ENCODE measurements around the gene TPRG1L. TPM values are rescaled to one million over a fixed set of nuclear protein-coding genes. Genes with fewer than 3 reads are reported as not detected.

The TPRG1L gene
- total and polyA plus RNA-seq, 2 of the 4 experiments (the other 2 are of a cell fraction) = 25.3 to 39.5 TPM

DNA sequence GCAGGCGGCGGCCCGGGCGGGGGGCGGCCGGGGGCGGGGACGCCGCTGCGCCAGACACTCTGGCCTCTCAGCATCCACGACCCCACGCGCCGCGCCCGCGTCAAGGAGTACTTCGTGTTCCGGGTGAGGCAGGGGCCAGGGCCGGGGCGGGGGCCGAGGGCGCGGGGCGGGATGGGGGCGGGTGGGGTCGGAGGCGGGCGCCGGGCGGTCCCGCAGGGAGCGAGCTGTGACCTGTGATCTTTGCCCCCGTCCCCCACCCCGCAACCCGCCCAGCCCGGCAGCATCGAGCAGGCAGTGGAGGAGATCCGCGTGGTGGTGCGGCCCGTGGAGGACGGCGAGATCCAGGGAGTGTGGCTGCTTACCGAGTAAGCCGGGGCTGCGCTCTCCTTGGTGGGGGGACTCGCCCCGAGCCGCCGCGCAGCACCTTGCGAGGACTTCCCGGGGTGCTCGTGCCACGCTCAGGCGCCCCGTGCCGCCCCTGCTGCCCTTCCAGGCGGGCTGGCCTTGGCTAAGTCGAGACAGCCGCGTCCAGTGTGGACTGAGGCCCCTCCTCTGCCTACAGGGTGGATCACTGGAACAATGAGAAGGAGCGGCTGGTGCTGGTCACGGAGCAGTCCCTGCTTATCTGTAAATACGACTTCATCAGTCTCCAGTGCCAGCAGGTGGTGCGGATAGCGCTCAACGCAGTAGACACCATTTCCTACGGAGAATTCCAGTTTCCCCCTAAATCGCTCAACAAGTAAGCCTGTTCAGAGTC, 514 bp downstream of the TPRG1L start:
- H2AK9ac ChIP-seq (replicated peaks; ENCODE audit: low read depth, low read length, poor library complexity) = peak overlapping the region; percentile 88
- H3K4me1 ChIP-seq (ENCODE audit: control insufficient read depth, insufficient read depth, low read length) = peaks cover 7% of the 10 kb centered on the region
- peak overlapping the region in 1 of 2 experiments; percentile 2; a peak in 1 of 4 replicates for H4K8ac ChIP-seq (ENCODE audit: low read depth in 2 of 2, low read length in 2 of 2)
- H2BK20ac ChIP-seq (ENCODE audit: low read depth, low read length) = no peak overlapping the region
- H3K27ac ChIP-seq (ENCODE audit: insufficient read depth, low read length) = peak overlapping the region; percentile 84
- in situ Hi-C loops (cut with MboI; ENCODE audit: low sequenced_read_pairs) (no loop called here), dilution Hi-C loops (cut with HindIII; ENCODE audit: low sequenced_read_pairs, unreplicated experiment) (no loop called here), intact Hi-C loops (cut with micrococcal nuclease) (no loop called here)
- peak overlapping the region; percentile 86 for H2AFZ ChIP-seq (replicated peaks; ENCODE audit: low read length, poor library complexity)
- peaks cover 12 to 23% of the 10 kb centered on the region in 2 experiments; a peak in 3 of 4 replicates for H3K79me1 ChIP-seq (ENCODE audit: low read depth in 1 of 2, low read length in 2 of 2)
- no peak overlapping the region; the same call in 1 of the 2 replicates for H4K5ac ChIP-seq (ENCODE audit: low read depth, low read length)
- WGBS, 2 experiments (ENCODE audit: extremely low coverage in 2 of 2, insufficient read length in 1 of 2) = 4% methylated on average over 24 of the region's 71 CpGs; no CpG with 5 or more reads in 1 of the 2 experiments
- no peaks in the 10 kb centered on the region for H3K9me3 ChIP-seq (ENCODE audit: control insufficient read depth, insufficient read depth, low read length)
- peaks cover 30% of the 10 kb centered on the region for H3K36me3 ChIP-seq (ENCODE audit: control insufficient read depth, insufficient read depth, low read length)
- H3K9ac ChIP-seq (ENCODE audit: low read depth, low read length) = peak overlapping the region; percentile 81
- no peak overlapping the region for H3K18ac ChIP-seq (ENCODE audit: low read depth, low read length)
- H3K9me1 ChIP-seq (ENCODE audit: insufficient read depth, low read length) = no peaks in the 10 kb centered on the region; the same call in 1 of the 2 replicates
- H2AK5ac ChIP-seq (ENCODE audit: low read depth, low read length) = peak overlapping the region; percentile 30; the same call in 1 of the 2 replicates
- TF ChIP-seq MXI1 (IDR thresholded peaks at IDR 0.05; ENCODE audit: borderline replicate concordance, low read depth, low read length) (peak; percentile 53; the same call in 1 of the 2 replicates), MAZ (IDR thresholded peaks at IDR 0.05; ENCODE audit: borderline replicate concordance, low read depth, low read length) (peak; percentile 10; the same call in 1 of the 2 replicates), BHLHE40 (IDR thresholded peaks at IDR 0.05; ENCODE audit: low read depth, low read length) (0 out of 2 replicates have a peak, but pooled peaks have one; percentile 6), RCOR1 (IDR thresholded peaks at IDR 0.05; ENCODE audit: insufficient replicate concordance, low read length) (no peak), FOS (IDR thresholded peaks at IDR 0.05; ENCODE audit: low read depth, low read length) (no peak)
- H3K4me2 ChIP-seq (ENCODE audit: low read depth, low read length) = peak overlapping the region; percentile 98
- no peak overlapping the region for H4K91ac ChIP-seq (ENCODE audit: insufficient read depth, low read depth, low read length)
- H3K4me3 ChIP-seq (ENCODE audit: insufficient read depth, low read depth, low read length) = peak overlapping the region; percentile 92
- H3K4ac ChIP-seq (ENCODE audit: low read depth, low read length) = no peak overlapping the region
- no TSS peak for BruUV-seq (replicated peaks)
- no peak overlapping the region for H3K14ac ChIP-seq (replicated peaks; ENCODE audit: low read depth, low read length)
- peak; percentile 30 for ATAC-seq (ENCODE audit: low read depth)
- H4K20me1 ChIP-seq (ENCODE audit: insufficient read depth, low read length) = no peaks in the 10 kb centered on the region; the same call in none of the 2 replicates
- 0 out of 2 replicates have a peak overlapping the region, but pooled peaks have one; percentile 38 for H3K56ac ChIP-seq (ENCODE audit: extremely low read depth, insufficient read depth, low read length)
- no peak overlapping the region for H2BK120ac ChIP-seq (ENCODE audit: low read depth, low read length)
- no peaks in the 10 kb centered on the region for H3K27me3 ChIP-seq (ENCODE audit: control insufficient read depth, insufficient read depth, low read length)
- DNase-seq = peak; percentile 39
- CTCF ChIA-PET = no interaction called here
- no peak overlapping the region for H2BK5ac ChIP-seq (ENCODE audit: low read depth, low read length, poor library complexity, severe bottlenecking)
- no peak overlapping the region for H2BK15ac ChIP-seq (ENCODE audit: low read depth, low read length)
- H3K23ac ChIP-seq (ENCODE audit: low read depth, low read length) = no peak overlapping the region
- POLR2A ChIA-PET (ENCODE audit: unreplicated experiment) = no interaction called here

All from IMR-90 (cell line).